Endodermal cell (in vitro differentiated cells): Measurements from ENCODE around the gene GAGE1. TPM values are rescaled to one million over a fixed set of nuclear protein-coding genes. Genes with fewer than 3 reads are reported as not detected.

Experiments used
- DNase-seq: peaks from one replicate; pipeline ENCODE4 v3.0.0-alpha.2; 2017
- H3K27ac ChIP-seq: 2 replicates; pipeline ENCODE4 v1.5.1; 2013; ENCODE audit warnings: mild to moderate bottlenecking, low read depth, low read length, moderate library complexity
- H3K27me3 ChIP-seq: 2 replicates; pipeline ENCODE4 v1.6.1; 2013; ENCODE audit warnings: mild to moderate bottlenecking, low read length, moderate library complexity; ENCODE audit not compliant: insufficient read depth, control insufficient read depth, poor library complexity, severe bottlenecking
- H3K36me3 ChIP-seq: 2 replicates; pipeline ENCODE4 v1.7.0; 2013; ENCODE audit warnings: mild to moderate bottlenecking, low read length, moderate library complexity; ENCODE audit not compliant: control insufficient read depth, insufficient read depth
- H3K4me1 ChIP-seq: one replicate; pipeline ENCODE4 v1.7.0; 2013; ENCODE audit warnings: low read length; ENCODE audit not compliant: control insufficient read depth, insufficient read depth
- H3K4me3 ChIP-seq: 2 replicates; pipeline ENCODE4 v1.5.1; 2013; ENCODE audit warnings: mild to moderate bottlenecking, low read length, moderate library complexity
- H3K9ac ChIP-seq: 2 replicates; pipeline ENCODE4 v1.6.1; 2013; ENCODE audit warnings: mild to moderate bottlenecking, low read length, moderate library complexity; ENCODE audit not compliant: poor library complexity, severe bottlenecking; ENCODE audit errors: extremely low read depth
- H3K9me3 ChIP-seq: 2 replicates; pipeline ENCODE4 v1.6.1; 2013; ENCODE audit warnings: mild to moderate bottlenecking, low read length, moderate library complexity; ENCODE audit not compliant: control insufficient read depth
- H3K27ac Mint-ChIP-seq: 2 replicates; pipeline ENCODE4 v1.8.0; 2020; ENCODE audit warnings: mixed read lengths
- H3K27me3 Mint-ChIP-seq: 2 replicates; pipeline ENCODE4 v1.8.0; 2021; ENCODE audit warnings: mild to moderate bottlenecking, mixed read lengths; ENCODE audit not compliant: insufficient read depth
- H3K36me3 Mint-ChIP-seq: 2 replicates; pipeline ENCODE4 v1.8.0; 2020; ENCODE audit warnings: low read depth, mixed read lengths
- H3K4me1 Mint-ChIP-seq: 2 replicates; pipeline ENCODE4 v1.8.0; 2020; ENCODE audit warnings: mixed read lengths
- H3K4me3 Mint-ChIP-seq: 2 replicates; pipeline ENCODE4 v1.8.0; 2020; ENCODE audit warnings: mild to moderate bottlenecking, moderate library complexity, mixed read lengths
- H3K9me3 Mint-ChIP-seq: 2 replicates; pipeline ENCODE4 v1.8.0; 2020; ENCODE audit warnings: mild to moderate bottlenecking, mixed read lengths
- WGBS, 2 experiments: methylation state at CpG; one replicate each; pipeline versions ENCODE4 v1.1.5 to v1.1.7; 2013; ENCODE audit warnings: missing lambda C conversion rate in 2 of 2, mixed read lengths in 1 of 2; ENCODE audit not compliant: insufficient coverage in 1 of 2, insufficient read length in 1 of 2; 5-methylcytosine and 5-hydroxymethylcytosine counted together
- total RNA-seq, 2 donors: library from RNA; stranded (reverse); fragmentation: NEBNext Ultra II Directional in 1 of 2; extraction: Animal tissue kit (Norgen Biotek cat#: 25700) in 1 of 2; gene quantifications; 2 replicates in 1 of 2; 3 replicates in 1 of 2; pipeline ENCODE4 v1.2.1, GENCODE V29; 2021
- TF ChIP-seq, protein P1 (sequence below): fragments of 200-600 bp; sonication (generic); conservative IDR thresholded peaks from 2 replicates; pipeline ENCODE4 v1.5.0; 2021; ENCODE audit warnings: antibody characterized with exemption, mild to moderate bottlenecking

GAGE1 gene
- total RNA-seq, 2 donors from 2014 or later, result not detected

DNA sequence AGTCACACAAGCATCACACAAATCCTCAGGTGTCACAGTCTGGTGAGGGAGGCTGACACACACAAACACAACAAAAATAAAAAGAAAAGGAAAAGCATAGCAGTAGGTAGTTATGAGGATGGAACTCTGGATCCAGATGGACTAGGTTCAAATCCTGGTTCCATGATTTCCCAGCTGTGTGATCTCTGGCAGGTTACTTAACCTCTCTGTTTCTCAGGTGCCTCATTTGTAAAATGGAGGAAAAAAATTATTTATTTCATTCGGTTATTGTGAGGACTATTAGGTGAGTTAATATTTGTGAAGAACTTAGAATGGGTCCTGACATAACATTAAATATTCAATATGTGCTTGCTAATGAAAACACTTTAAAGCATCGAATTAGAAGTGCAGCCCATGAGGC lies 19.8 kb downstream of the GAGE1 start:
- Histone ChIP-seq H3K9me3 (no peaks in the 10 kb centered on the region), H3K4me3 (no peak overlapping the region), H3K36me3 (no peaks in the 10 kb centered on the region), H3K27me3 (no peaks in the 10 kb centered on the region), H3K9ac (no peak overlapping the region), H3K27ac (no peak overlapping the region), H3K4me1 (no peaks in the 10 kb centered on the region)
- WGBS, 2 experiments, result 90% methylated on average over 2 of the region's 2 CpGs; no CpG with 5 or more reads in 1 of the 2 experiments
- Mint-ChIP-seq H3K9me3 (peaks cover 47% of the 10 kb centered on the region), H3K4me1 (no peaks in the 10 kb centered on the region), H3K27ac (no peak overlapping the region), H3K4me3 (no peak overlapping the region), H3K36me3 (no peaks in the 10 kb centered on the region), H3K27me3 (no peaks in the 10 kb centered on the region)
- DNase-seq, result no peak
- TF ChIP-seq, protein P1, sequence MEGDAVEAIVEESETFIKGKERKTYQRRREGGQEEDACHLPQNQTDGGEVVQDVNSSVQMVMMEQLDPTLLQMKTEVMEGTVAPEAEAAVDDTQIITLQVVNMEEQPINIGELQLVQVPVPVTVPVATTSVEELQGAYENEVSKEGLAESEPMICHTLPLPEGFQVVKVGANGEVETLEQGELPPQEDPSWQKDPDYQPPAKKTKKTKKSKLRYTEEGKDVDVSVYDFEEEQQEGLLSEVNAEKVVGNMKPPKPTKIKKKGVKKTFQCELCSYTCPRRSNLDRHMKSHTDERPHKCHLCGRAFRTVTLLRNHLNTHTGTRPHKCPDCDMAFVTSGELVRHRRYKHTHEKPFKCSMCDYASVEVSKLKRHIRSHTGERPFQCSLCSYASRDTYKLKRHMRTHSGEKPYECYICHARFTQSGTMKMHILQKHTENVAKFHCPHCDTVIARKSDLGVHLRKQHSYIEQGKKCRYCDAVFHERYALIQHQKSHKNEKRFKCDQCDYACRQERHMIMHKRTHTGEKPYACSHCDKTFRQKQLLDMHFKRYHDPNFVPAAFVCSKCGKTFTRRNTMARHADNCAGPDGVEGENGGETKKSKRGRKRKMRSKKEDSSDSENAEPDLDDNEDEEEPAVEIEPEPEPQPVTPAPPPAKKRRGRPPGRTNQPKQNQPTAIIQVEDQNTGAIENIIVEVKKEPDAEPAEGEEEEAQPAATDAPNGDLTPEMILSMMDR, result no peak

DNA sequence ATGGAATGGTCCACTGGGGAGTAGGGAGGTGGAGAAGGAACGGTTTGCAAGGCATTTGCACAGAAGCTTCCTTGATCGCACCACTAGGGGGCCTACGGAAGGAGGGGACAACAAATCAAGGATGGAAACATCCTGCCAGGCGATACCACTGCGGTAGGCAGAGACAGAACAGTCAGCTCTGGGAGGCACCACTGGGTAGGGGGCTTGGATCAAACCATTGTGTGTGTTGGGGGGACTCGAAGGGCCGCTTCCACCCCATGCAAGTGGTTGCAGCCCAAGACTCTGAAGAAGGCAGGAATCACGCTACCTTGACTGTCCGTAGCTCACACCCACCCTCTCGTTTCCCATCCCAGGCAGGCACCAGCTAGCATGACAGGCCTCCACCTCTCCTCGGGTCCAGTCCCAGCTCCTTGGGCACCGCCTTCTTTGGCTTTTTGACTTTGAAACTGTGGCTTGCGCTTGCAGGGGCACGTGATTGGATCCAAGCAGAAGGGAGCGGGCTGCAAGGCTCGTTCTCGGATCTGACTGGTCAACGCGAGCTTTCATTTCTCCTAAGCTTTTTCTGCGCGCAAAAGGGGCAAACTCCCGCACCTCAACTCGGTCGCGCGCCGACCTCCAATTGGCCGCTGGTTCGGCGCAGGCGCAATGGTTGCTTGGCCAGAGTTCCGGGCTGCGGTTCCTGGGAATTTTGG lies 28.4 kb downstream of the GAGE1 start:
- Mint-ChIP-seq H3K4me3 (no peak overlapping the region), H3K27me3 (no peaks in the 10 kb centered on the region), H3K9me3 (peaks cover 87% of the 10 kb centered on the region), H3K27ac (no peak overlapping the region), H3K36me3 (peaks cover 4% of the 10 kb centered on the region), H3K4me1 (no peaks in the 10 kb centered on the region)
- Histone ChIP-seq H3K27me3 (no peaks in the 10 kb centered on the region), H3K9me3 (no peaks in the 10 kb centered on the region), H3K4me1 (no peaks in the 10 kb centered on the region), H3K9ac (no peak overlapping the region), H3K27ac (no peak overlapping the region), H3K4me3 (no peak overlapping the region), H3K36me3 (no peaks in the 10 kb centered on the region)
- DNase-seq, result peak; percentile 77
- WGBS, 2 experiments, result 89 to 100% methylated on average over 4 to 31 of the region's 33 CpGs
- TF ChIP-seq, protein P1, result peak; percentile 54

DNA sequence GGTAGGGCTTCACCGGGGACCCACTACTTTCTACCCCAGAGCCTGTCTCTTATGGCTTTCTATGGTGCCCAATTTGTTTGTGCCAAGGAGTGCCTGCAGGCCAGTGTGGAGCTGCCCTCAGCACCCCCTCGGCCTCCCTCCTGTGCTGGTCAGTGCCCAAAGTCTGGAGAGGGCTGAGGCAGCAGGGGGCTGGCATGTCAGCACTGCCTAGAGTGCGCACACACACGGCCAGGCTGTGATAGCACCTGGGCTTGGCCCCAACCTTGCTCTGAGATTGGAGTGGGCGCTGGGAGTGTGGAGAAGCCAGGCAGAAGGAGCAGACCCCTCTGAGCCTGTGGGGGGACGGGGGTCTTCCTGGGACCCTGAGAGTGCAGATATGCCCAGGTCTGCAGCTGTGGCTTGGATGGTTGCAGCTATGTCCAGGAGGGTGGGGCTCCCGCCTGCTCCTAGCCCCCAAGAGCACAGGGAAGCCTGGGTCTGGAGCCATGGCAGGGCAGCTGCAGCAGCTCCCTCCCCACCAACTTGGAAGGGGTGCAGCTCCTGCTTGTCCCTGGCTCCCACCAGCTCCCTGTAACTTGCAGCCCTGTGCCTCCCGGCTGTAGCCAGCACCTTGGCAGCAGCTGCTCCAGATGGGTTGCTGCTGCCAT lies 46.3 kb downstream of the GAGE1 start:
- Histone ChIP-seq H3K27ac (no peak overlapping the region), H3K4me3 (no peak overlapping the region), H3K9ac (no peak overlapping the region), H3K27me3 (no peaks in the 10 kb centered on the region), H3K36me3 (no peaks in the 10 kb centered on the region), H3K9me3 (no peaks in the 10 kb centered on the region), H3K4me1 (no peaks in the 10 kb centered on the region)
- no peaks in the 10 kb centered on the region for H3K36me3 Mint-ChIP-seq
- H3K9me3 Mint-ChIP-seq, result peaks cover 54% of the 10 kb centered on the region
- H3K4me1 Mint-ChIP-seq, result peaks cover 11% of the 10 kb centered on the region
- H3K27me3 Mint-ChIP-seq, result no peaks in the 10 kb centered on the region
- TF ChIP-seq, protein P1, result no peak
- WGBS, 2 experiments, result 93 to 100% methylated on average over 1 to 8 of the region's 8 CpGs
- no peak overlapping the region for H3K4me3 Mint-ChIP-seq
- no peak for DNase-seq
- no peak overlapping the region for H3K27ac Mint-ChIP-seq
